Thoracic aorta (tissue), 2 donors: ENCODE results near the gene KPTN. TPM values are rescaled to one million over a fixed set of nuclear protein-coding genes. Genes with fewer than 3 reads are reported as not detected.

Experiments
- ATAC-seq: fragments of 150-250 bp; one replicate; pipeline ENCODE4 v1.8.0; 2017; ENCODE audit warnings: low read depth; ENCODE audit not compliant: insufficient number of reproducible peaks, low FRiP score
- DNase-seq: peaks from one replicate; pipeline ENCODE4 v3.0.0-alpha.2; 2020; ENCODE audit warnings: low spot score
- H3K27ac ChIP-seq, 2 donors: fragments of 200-600 bp; sonication (generic); 1 replicate in 1 of 2; 2 replicates in 1 of 2; pipeline ENCODE4 v1.5.1; 2016; ENCODE audit warnings: mild to moderate bottlenecking in 2 of 2, moderate library complexity in 2 of 2
- H3K27me3 ChIP-seq: fragments of 200-600 bp; sonication (generic); replicated peaks from 2 replicates; pipeline ENCODE4 v1.6.0; 2016; ENCODE audit warnings: mild to moderate bottlenecking; ENCODE audit not compliant: insufficient read depth
- H3K36me3 ChIP-seq: fragments of 200-600 bp; sonication (generic); one replicate; pipeline ENCODE4 v1.5.1; 2016
- H3K4me1 ChIP-seq, 2 donors: fragments of 200-600 bp; sonication (generic); 1 replicate in 1 of 2; 2 replicates in 1 of 2; pipeline versions ENCODE4 v1.5.1 to v1.6.0; 2016; ENCODE audit warnings: low read depth in 2 of 2, mild to moderate bottlenecking in 1 of 2; ENCODE audit not compliant: control insufficient read depth in 1 of 2
- H3K4me3 ChIP-seq: fragments of 200-600 bp; sonication (generic); 2 replicates; pipeline ENCODE4 v1.5.1; 2016; ENCODE audit warnings: mild to moderate bottlenecking
- H3K9me3 ChIP-seq: fragments of 200-600 bp; sonication (generic); 2 replicates; pipeline ENCODE4 v1.5.1; 2016
- CTCF ChIP-seq: fragments of 200-600 bp; sonication (generic); IDR thresholded peaks from one replicate; pipeline ENCODE4 v1.5.1; 2019; ENCODE audit warnings: antibody characterized with exemption
- total RNA-seq, 2 donors: library from RNA; depleted of rRNA; stranded (reverse); fragments of >200 nt; gene quantifications; one replicate each; pipeline versions ENCODE4 v1.1.0 to v1.2.3, GENCODE V29; 2016

KPTN gene
- total RNA-seq, 2 donors from 2014 or later: 0.95 to 1.2 TPM

- peaks cover 10% of the 10 kb centered on the region for H3K27me3 ChIP-seq
- TF ChIP-seq CTCF: no peak
- H3K27ac ChIP-seq: no peak overlapping the region
These were observed 33.5 kb downstream of the KPTN start for GRCh38 chr19:47450478-47450877.

GRCh38 chr19:47448360-47448727 is 35.7 kb downstream of the KPTN start:
- peaks cover 10% of the 10 kb centered on the region for H3K27me3 ChIP-seq
- ATAC-seq (no peak), DNase-seq (no peak)
- TF ChIP-seq CTCF: no peak
- no peak overlapping the region for H3K27ac ChIP-seq
- no peak overlapping the region for H3K4me3 ChIP-seq
- H3K36me3 ChIP-seq: no peaks in the 10 kb centered on the region
- H3K4me1 ChIP-seq: peaks cover 7% of the 10 kb centered on the region in 2 donors
- no peaks in the 10 kb centered on the region for H3K9me3 ChIP-seq

More at GRCh38 chr19:47450478-47450877, 33.5 kb downstream of the KPTN start:
- peaks cover 7% of the 10 kb centered on the region in 2 donors for H3K4me1 ChIP-seq
- no peak for DNase-seq
- H3K36me3 ChIP-seq: no peaks in the 10 kb centered on the region
- no peak overlapping the region for H3K4me3 ChIP-seq
- no peak for ATAC-seq
- no peaks in the 10 kb centered on the region for H3K9me3 ChIP-seq

GRCh38 chr19:47447470-47448359 is 36.3 kb downstream of the KPTN start:
- H3K27ac ChIP-seq: no peak overlapping the region
- DNase-seq (no peak), ATAC-seq (no peak)
- H3K4me1 ChIP-seq: peaks cover 7% of the 10 kb centered on the region in 2 donors
- TF ChIP-seq CTCF: no peak
- H3K9me3 ChIP-seq: no peaks in the 10 kb centered on the region
- H3K27me3 ChIP-seq: peaks cover 10% of the 10 kb centered on the region
- no peaks in the 10 kb centered on the region for H3K36me3 ChIP-seq
- H3K4me3 ChIP-seq: peak overlapping the region; percentile 26

- Histone ChIP-seq H3K4me1 (peaks cover 7% of the 10 kb centered on the region in 2 donors), H3K9me3 (no peaks in the 10 kb centered on the region), H3K27ac (no peak overlapping the region), H3K27me3 (peaks cover 10% of the 10 kb centered on the region), H3K4me3 (peak overlapping the region; percentile 26), H3K36me3 (no peaks in the 10 kb centered on the region)
- ATAC-seq (no peak), DNase-seq (no peak)
- TF ChIP-seq CTCF: no peak
These were observed 37.2 kb downstream of the KPTN start for GRCh38 chr19:47446534-47447469.

- peaks cover 10% of the 10 kb centered on the region for H3K27me3 ChIP-seq
- no peak for DNase-seq
- ATAC-seq: peak; percentile 21
These were observed 38.0 kb downstream of the KPTN start for GRCh38 chr19:47445937-47446402.

More at GRCh38 chr19:47445937-47446402, 38.0 kb downstream of the KPTN start:
- Histone ChIP-seq H3K27ac (no peak overlapping the region), H3K4me3 (no peak overlapping the region), H3K4me1 (peaks cover 7% of the 10 kb centered on the region in 2 donors), H3K36me3 (no peaks in the 10 kb centered on the region), H3K9me3 (no peaks in the 10 kb centered on the region)
- TF ChIP-seq CTCF: no peak
